KMS-11 (cell line): Measurements from ENCODE around the gene SFN.

Experiments
- H2AFZ ChIP-seq: fragments of 200-600 bp; sonication (generic); 2 replicates; pipeline ENCODE4 v1.6.1; 2016; ENCODE audit warnings: antibody characterized with exemption, mixed run types, low read depth
- H3K27ac ChIP-seq: fragments of 200-600 bp; sonication (generic); 2 replicates; pipeline ENCODE4 v1.6.1; 2016; ENCODE audit warnings: mild to moderate bottlenecking, mixed run types
- H3K27me3 ChIP-seq: fragments of 200-600 bp; sonication (generic); 2 replicates; pipeline ENCODE4 v1.6.1; 2017; ENCODE audit warnings: mild to moderate bottlenecking, low read depth, mixed run types, moderate library complexity; ENCODE audit not compliant: insufficient read depth
- H3K36me3 ChIP-seq: fragments of 200-600 bp; sonication (generic); 2 replicates; pipeline ENCODE4 v1.6.1; 2017; ENCODE audit warnings: mild to moderate bottlenecking, mixed run types; ENCODE audit not compliant: insufficient read depth
- H3K4me1 ChIP-seq: fragments of 200-600 bp; sonication (generic); 2 replicates; pipeline ENCODE4 v1.6.1; 2016; ENCODE audit warnings: mild to moderate bottlenecking, low read depth, mixed run types; ENCODE audit not compliant: poor library complexity, severe bottlenecking
- H3K4me2 ChIP-seq: fragments of 200-600 bp; sonication (generic); 2 replicates; pipeline ENCODE4 v1.7.0; 2016; ENCODE audit warnings: mild to moderate bottlenecking, mixed run types
- H3K4me3 ChIP-seq: fragments of 200-600 bp; sonication (generic); IDR thresholded peaks from 2 replicates; pipeline ENCODE4 v1.6.1; 2017; ENCODE audit warnings: low read depth, low read length, mixed read lengths; ENCODE audit not compliant: insufficient read depth
- H3K79me2 ChIP-seq: fragments of 200-600 bp; sonication (generic); 2 replicates; pipeline ENCODE4 v1.6.1; 2016; ENCODE audit warnings: low read depth, mixed run types; ENCODE audit not compliant: insufficient read depth
- H3K9ac ChIP-seq: fragments of 200-600 bp; sonication (generic); 2 replicates; pipeline ENCODE4 v1.6.1; 2016; ENCODE audit warnings: mild to moderate bottlenecking, mixed run types
- H4K20me1 ChIP-seq: fragments of 200-600 bp; sonication (generic); 2 replicates; pipeline ENCODE4 v1.6.1; 2016; ENCODE audit warnings: mild to moderate bottlenecking, mixed run types; ENCODE audit not compliant: insufficient read depth
- CTCF ChIP-seq: fragments of 200-600 bp; sonication (generic); conservative IDR thresholded peaks from 2 replicates; pipeline ENCODE4 v1.6.1; 2017; ENCODE audit warnings: low read depth, mild to moderate bottlenecking, antibody characterized with exemption, low read length, moderate library complexity, mixed read lengths

Gene SFN

GRCh38 chr1:26857473-26858060 lies 5.4 kb upstream of the SFN start:
- H3K27ac ChIP-seq = no peak overlapping the region
- no peaks in the 10 kb centered on the region for H3K36me3 ChIP-seq
- no peak for TF ChIP-seq CTCF
- H3K9ac ChIP-seq = no peak overlapping the region
- H4K20me1 ChIP-seq = no peaks in the 10 kb centered on the region
- no peak overlapping the region for H2AFZ ChIP-seq
- no peak overlapping the region for H3K4me2 ChIP-seq
- H3K79me2 ChIP-seq = no peaks in the 10 kb centered on the region
- H3K4me1 ChIP-seq = peaks cover 8% of the 10 kb centered on the region
- H3K27me3 ChIP-seq = no peaks in the 10 kb centered on the region
- H3K4me3 ChIP-seq = no peak overlapping the region

- H3K4me3 ChIP-seq = no peak overlapping the region
These were observed 4.8 kb upstream of the SFN start for GRCh38 chr1:26858160-26858559.

GRCh38 chr1:26858891-26859640 lies 3.9 kb upstream of the SFN start:
- H3K79me2 ChIP-seq = no peaks in the 10 kb centered on the region
- H3K4me2 ChIP-seq = no peak overlapping the region
- H3K27ac ChIP-seq = no peak overlapping the region
- H3K36me3 ChIP-seq = no peaks in the 10 kb centered on the region
- no peaks in the 10 kb centered on the region for H4K20me1 ChIP-seq
- H2AFZ ChIP-seq = no peak overlapping the region
- H3K9ac ChIP-seq = no peak overlapping the region
- TF ChIP-seq CTCF = no peak
- H3K27me3 ChIP-seq = no peaks in the 10 kb centered on the region
- peaks cover 8% of the 10 kb centered on the region for H3K4me1 ChIP-seq
- no peak overlapping the region for H3K4me3 ChIP-seq

More at GRCh38 chr1:26858160-26858559, 4.8 kb upstream of the SFN start:
- Histone ChIP-seq H3K4me1 (peaks cover 9% of the 10 kb centered on the region), H3K9ac (no peak overlapping the region), H3K36me3 (no peaks in the 10 kb centered on the region), H3K79me2 (no peaks in the 10 kb centered on the region), H3K27me3 (no peaks in the 10 kb centered on the region), H2AFZ (no peak overlapping the region), H3K4me2 (no peak overlapping the region), H3K27ac (no peak overlapping the region), H4K20me1 (no peaks in the 10 kb centered on the region)
- no peak for TF ChIP-seq CTCF

GRCh38 chr1:26861286-26861701 lies 1.7 kb upstream of the SFN start:
- no peak overlapping the region for H3K27ac ChIP-seq
- no peak overlapping the region for H3K4me3 ChIP-seq
- H3K79me2 ChIP-seq = no peaks in the 10 kb centered on the region
- H3K27me3 ChIP-seq = no peaks in the 10 kb centered on the region
- H2AFZ ChIP-seq = no peak overlapping the region
- H3K9ac ChIP-seq = no peak overlapping the region
- no peaks in the 10 kb centered on the region for H3K36me3 ChIP-seq
- no peak for TF ChIP-seq CTCF
- H3K4me2 ChIP-seq = no peak overlapping the region
- no peaks in the 10 kb centered on the region for H4K20me1 ChIP-seq
- peaks cover 14% of the 10 kb centered on the region for H3K4me1 ChIP-seq
